H1 (cell line): Measurements from ENCODE around the gene SLC38A10. TPM values are rescaled to one million over a fixed set of nuclear protein-coding genes. Genes with fewer than 3 reads are reported as not detected.

Source experiments
- ASH2L ChIP-seq: fragments of 200-600, 300-600 bp; sonication (generic); IDR thresholded peaks from one replicate; pipeline ENCODE4 v1.7.1; 2017; ENCODE audit warnings: low read length
- BACH1 ChIP-seq: IDR thresholded peaks from 2 replicates; pipeline ENCODE4 v1.6.1; 2012; ENCODE audit warnings: low read length, improper control_type of control experiment
- BCL11A ChIP-seq, 2 experiments: IDR thresholded peaks; one replicate each; pipeline ENCODE4 v1.6.1; 2011; ENCODE audit warnings: low read depth in 2 of 2, low read length in 2 of 2, mild to moderate bottlenecking in 2 of 2
- CBX8 ChIP-seq: fragments of 300-800, 300-1000 bp; sonication (generic); IDR thresholded peaks from 2 replicates; pipeline ENCODE4 v1.7.1; 2016; ENCODE audit warnings: low read depth, low read length, borderline replicate concordance
- CEBPB ChIP-seq: IDR thresholded peaks from 2 replicates; pipeline ENCODE4 v1.6.1; 2012; ENCODE audit warnings: low read depth, low read length
- CHD2 ChIP-seq: IDR thresholded peaks from 2 replicates; pipeline ENCODE4 v1.6.1; 2012; ENCODE audit warnings: low read length, improper control_type of control experiment
- CREB1 ChIP-seq: IDR thresholded peaks from 2 replicates; pipeline ENCODE4 v1.6.1; 2012; ENCODE audit warnings: inconsistent platforms
- EGR1 ChIP-seq: IDR thresholded peaks from 2 replicates; pipeline ENCODE4 v1.6.1; 2011; ENCODE audit warnings: low read depth, low read length, borderline replicate concordance
- HDAC6 ChIP-seq: IDR thresholded peaks from one replicate; pipeline ENCODE4 v1.7.1; 2012; ENCODE audit warnings: low read depth, mild to moderate bottlenecking, inconsistent platforms, low read length, moderate library complexity
- JUN ChIP-seq: IDR thresholded peaks from 2 replicates; pipeline ENCODE4 v1.6.1; 2011; ENCODE audit warnings: low read depth, mild to moderate bottlenecking, improper control_type of control experiment, low read length
- KDM4A ChIP-seq: IDR thresholded peaks from one replicate; pipeline ENCODE4 v1.7.1; 2012; ENCODE audit warnings: low read depth, mild to moderate bottlenecking, moderate library complexity, low read length, inconsistent platforms; ENCODE audit not compliant: severe bottlenecking
- KDM5A ChIP-seq: fragments of 200-600 bp; IDR thresholded peaks from 2 replicates; pipeline ENCODE4 v1.7.1; 2012; ENCODE audit warnings: mild to moderate bottlenecking, low read length, inconsistent platforms, mixed read lengths
- MAFK ChIP-seq: IDR thresholded peaks from 2 replicates; pipeline ENCODE4 v1.6.1; 2012; ENCODE audit warnings: low read depth, mild to moderate bottlenecking, improper control_type of control experiment, low read length
- NANOG ChIP-seq: IDR thresholded peaks from 2 replicates; pipeline ENCODE4 v1.6.1; 2011; ENCODE audit warnings: low read length, low read depth, mild to moderate bottlenecking, inconsistent platforms; ENCODE audit not compliant: insufficient read depth, poor library complexity, severe bottlenecking
- RBBP5 ChIP-seq: IDR thresholded peaks from 2 replicates; pipeline ENCODE4 v1.7.1; 2012; ENCODE audit warnings: low read depth, mild to moderate bottlenecking, inconsistent platforms, low read length, moderate library complexity, borderline replicate concordance
- RFX5 ChIP-seq: IDR thresholded peaks from 2 replicates; pipeline ENCODE4 v1.6.1; 2011; ENCODE audit warnings: low read depth, low read length, improper control_type of control experiment, borderline replicate concordance
- RNF2 ChIP-seq: fragments of 200-900, 300-1000 bp; sonication (generic); IDR thresholded peaks from 2 replicates; pipeline ENCODE4 v1.7.1; 2016; ENCODE audit warnings: borderline replicate concordance, low read depth, mild to moderate bottlenecking, antibody characterized with exemption, low read length; ENCODE audit not compliant: poor library complexity, severe bottlenecking; ENCODE audit errors: missing control alignments
- SIN3A ChIP-seq, 2 experiments: IDR thresholded peaks in 1 of 2; conservative IDR thresholded peaks in 1 of 2; 2 replicates each; pipeline ENCODE4 v1.6.1; 2011 to 2012; ENCODE audit warnings: low read length in 2 of 2, improper control_type of control experiment in 1 of 2, low read depth in 1 of 2, mild to moderate bottlenecking in 1 of 2
- SP4 ChIP-seq: IDR thresholded peaks from 2 replicates; pipeline ENCODE4 v1.6.1; 2012; ENCODE audit warnings: low read length, inconsistent platforms
- TAF1 ChIP-seq: IDR thresholded peaks from 2 replicates; pipeline ENCODE4 v1.6.1; 2011; ENCODE audit warnings: mild to moderate bottlenecking, low read depth, low read length
- TAF7 ChIP-seq: optimal IDR thresholded peaks from 2 replicates; pipeline ENCODE3; 2011; ENCODE audit warnings: low read depth, mild to moderate bottlenecking, inconsistent platforms, low read length, moderate library complexity, borderline replicate concordance
- TBP ChIP-seq: IDR thresholded peaks from 2 replicates; pipeline ENCODE4 v1.6.1; 2011; ENCODE audit warnings: low read depth, low read length, improper control_type of control experiment
- USF2 ChIP-seq: IDR thresholded peaks from 2 replicates; pipeline ENCODE4 v1.6.1; 2011; ENCODE audit warnings: low read length, improper control_type of control experiment
- polyA plus RNA-seq, 7 experiments: library from polyadenylated mRNA; depleted of rRNA in 3 of 7; stranded (reverse) in 5 of 7; unstranded in 2 of 7; fragments of >200 nt in 5 of 7; fragments of 200-250 nt in 2 of 7; gene quantifications; 1 replicate in 5 of 7; 2 replicates in 1 of 7; 4 replicates in 1 of 7; pipeline versions ENCODE4 v1.2.1 to v1.2.3, GENCODE V29; 2011 to 2013; ENCODE audit warnings: missing spikeins in 2 of 7, mixed read lengths in 2 of 7
- total RNA-seq: library from RNA; stranded (reverse); fragmentation: NEBNext Ultra II Directional; extraction: Animal tissue kit (Norgen Biotek cat#: 25700); gene quantifications from 2 replicates; pipeline ENCODE4 v1.2.1, GENCODE V29; 2021

Gene SLC38A10
- total and polyA plus RNA-seq, 2 of the 8 experiments (the other 6 are each of a cell fraction or from before 2014, with no cell fraction given), result 26.4 to 41.0 TPM

- TF ChIP-seq BCL11A (IDR thresholded peaks at IDR 0.05; ENCODE audit: low read depth in 2 of 2, low read length in 2 of 2), result no peak
- TF ChIP-seq BACH1, result no peak
- peak; percentile 25 for TF ChIP-seq ASH2L
- TF ChIP-seq JUN, result no peak
- no peak for TF ChIP-seq EGR1
- peak; percentile 59 for TF ChIP-seq KDM4A
- TF ChIP-seq CBX8, result no peak
- TF ChIP-seq TAF1, result peak; percentile 79
- no peak for TF ChIP-seq CEBPB
- no peak for TF ChIP-seq RFX5
- peak; percentile 52; the same call in 1 of the 2 replicates for TF ChIP-seq TBP
- no peak for TF ChIP-seq NANOG
- TF ChIP-seq RNF2, result no peak
- TF ChIP-seq SIN3A (conservative IDR thresholded peaks at IDR 0.05 in 1 of 2, IDR thresholded peaks at IDR 0.05 in 1 of 2; ENCODE audit: low read depth in 1 of 2, low read length in 2 of 2), result peak in 1 of 2 experiments; percentile 71; a peak in 2 of 4 replicates
- TF ChIP-seq CHD2, result peak; percentile 96
- no peak for TF ChIP-seq USF2
- TF ChIP-seq HDAC6, result no peak
- TF ChIP-seq MAFK, result no peak
- TF ChIP-seq SP4, result 0 out of 2 replicates have a peak, but pooled peaks have one; percentile 46
- peak; percentile 75 for TF ChIP-seq KDM5A
- peak; percentile 62 for TF ChIP-seq CREB1
- 0 out of 2 replicates have a peak, but pooled peaks have one; percentile 60 for TF ChIP-seq RBBP5
- no peak for TF ChIP-seq TAF7
These were observed 56.0 kb downstream of the SLC38A10 start, which contains the start of the genes NDUFAF8 and TEPSIN (continued) for GRCh38 chr17:81238815-81239713.
